NCI-H146 treated with DMSO at 0.1 percent for 48 hours (cell line): ENCODE results near the gene LDLRAD4.

ENCODE experiments used
- DNase-seq: peaks from one replicate; lab custom pipeline; 2025; ENCODE audit not compliant: unreplicated experiment; lab: John Stamatoyannopoulos, UW

LDLRAD4 gene

DNA sequence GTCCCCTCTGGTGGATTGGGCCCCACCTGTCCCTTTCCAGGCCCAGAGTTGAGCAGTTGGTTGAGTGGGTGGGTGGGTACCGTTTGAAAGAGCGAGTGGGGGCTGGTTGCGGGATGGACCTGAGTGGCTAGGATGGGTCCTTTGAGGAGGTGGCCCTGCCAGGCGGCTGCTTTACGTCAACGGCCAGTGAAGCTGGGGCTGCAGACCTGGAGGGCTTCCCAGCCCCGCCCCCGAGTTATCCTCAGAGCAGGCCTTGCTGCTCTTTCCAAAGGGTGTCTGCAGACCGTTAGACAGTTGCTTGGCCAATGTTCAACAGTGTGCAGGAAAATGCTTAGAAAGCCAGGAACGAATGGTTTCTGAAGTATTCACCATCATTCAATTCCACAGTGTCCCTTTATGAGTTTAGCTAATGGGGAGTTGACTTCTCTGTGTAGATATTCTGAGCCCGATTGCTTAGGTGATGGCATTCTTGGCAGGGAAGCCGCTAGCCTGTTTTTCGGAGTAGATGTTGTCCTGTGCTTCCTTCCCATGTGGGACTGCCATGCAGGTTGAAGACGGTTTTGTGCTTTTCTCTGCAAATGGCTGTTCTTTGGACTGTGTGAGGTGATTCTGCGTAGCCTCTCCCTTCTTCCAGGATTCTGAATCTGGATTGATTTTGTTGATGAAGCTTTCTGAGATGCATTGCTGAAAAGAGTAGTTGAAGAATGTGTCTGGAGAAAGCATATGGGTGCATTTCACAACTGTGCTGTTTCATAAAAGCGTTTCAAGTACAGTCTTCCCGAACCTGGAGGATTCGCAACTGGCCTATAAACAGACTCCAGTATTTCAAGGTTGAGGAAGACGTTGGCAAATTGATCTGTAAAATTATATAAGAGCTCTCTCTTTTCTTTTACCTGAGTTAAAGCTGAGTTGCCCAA lies 45.8 kb downstream of the LDLRAD4 start:
- no peak for DNase-seq

DNA sequence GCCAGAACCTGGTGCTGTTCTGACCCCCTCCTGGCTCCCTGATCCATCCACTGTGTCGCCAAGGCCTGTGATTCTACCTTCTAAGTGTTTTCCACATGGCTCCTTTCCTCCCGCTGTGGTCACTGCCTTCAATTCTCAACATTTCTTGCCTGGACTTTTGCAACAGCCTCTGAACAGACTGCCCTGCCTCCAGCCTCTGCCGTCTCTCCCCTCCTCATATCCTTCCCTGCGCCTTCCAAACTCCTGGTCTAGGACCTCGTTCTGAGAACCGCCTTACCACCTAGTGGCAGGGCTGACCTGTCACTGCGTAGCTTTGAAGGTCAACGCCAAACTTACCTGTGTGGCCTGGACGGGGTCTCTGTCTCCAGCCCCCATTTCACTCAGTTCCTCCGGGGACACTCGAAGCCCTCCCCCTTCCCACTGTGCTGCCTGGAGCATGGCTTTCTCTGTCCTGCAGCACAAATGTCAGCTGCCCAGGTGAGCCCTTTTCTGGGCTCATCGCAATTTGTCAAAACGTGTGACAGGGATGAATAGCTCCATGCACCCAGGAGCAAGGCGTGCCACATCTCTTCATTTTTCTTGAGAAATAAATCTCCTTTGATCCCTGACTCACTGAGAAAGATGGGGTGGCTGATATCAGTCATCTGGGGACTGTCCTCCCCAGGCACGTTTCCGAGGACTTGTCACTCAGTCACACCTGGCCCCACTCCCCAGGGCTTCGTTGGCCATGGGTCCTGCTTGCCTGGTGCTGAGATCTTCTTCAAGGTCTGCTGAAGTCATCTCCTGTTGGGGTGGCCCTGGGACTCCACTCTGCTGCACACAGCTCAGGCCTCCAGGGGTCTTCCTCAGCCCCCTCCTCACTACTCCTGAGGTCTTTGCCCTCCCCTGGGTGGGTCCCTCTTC lies 46.7 kb downstream of the LDLRAD4 start:
- no peak for DNase-seq

DNA sequence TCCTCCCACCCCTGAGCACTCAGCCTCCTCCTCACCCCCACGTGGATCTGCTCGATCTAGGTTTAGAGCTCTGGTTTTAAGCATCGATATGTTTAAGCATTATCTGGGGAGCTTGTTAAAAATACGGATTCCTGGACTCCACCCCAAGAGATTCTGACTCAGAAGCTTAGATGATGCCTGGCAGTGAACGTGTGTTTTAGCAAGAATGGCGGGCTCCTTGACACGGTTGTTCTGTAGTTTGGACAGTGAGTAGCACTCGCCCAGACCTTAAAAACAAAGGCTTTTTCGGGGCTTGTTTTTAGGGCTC lies 47.3 kb downstream of the LDLRAD4 start:
- DNase-seq = no peak

DNA sequence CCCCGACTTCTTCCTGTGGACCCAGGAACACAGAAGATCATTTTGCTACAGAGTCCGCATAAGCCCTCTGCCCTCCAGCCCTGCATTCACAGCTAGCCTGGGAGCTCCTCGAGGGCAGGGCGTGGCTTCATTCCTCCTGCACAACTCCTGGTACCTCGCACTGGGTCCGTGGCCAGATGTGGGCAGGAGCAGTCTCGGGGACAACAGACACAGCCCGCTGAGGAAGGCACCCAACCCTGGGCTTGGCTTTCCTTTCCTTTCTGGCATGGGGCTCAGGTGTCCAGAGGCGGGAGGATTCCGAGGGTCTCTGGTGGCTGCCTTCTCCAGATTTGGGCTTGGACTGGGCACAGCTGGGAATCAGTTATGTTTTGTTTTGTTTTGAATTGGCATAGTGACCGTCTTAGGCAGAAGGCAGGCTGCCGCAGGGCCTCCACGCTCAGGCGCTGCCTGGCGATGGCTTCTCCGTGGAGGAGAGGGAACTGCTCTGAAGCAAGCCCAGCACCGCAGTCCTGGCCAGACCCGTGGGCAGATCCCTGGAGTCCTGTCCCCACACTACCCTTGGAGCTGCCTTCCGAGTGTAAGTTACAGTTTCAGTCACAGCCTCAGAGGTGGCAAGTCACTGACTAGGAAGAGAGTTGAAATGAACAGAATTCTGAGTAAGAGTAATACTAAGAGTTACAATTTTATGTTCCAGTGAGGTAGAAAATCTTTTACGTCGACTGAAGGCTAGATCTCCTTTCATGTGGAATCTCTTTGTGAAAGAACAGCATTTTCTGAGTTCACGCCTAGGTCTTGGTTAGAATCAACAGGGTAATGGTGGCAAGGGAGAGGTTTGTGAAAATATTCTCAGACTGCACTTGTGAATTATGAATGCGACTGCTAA lies 47.9 kb downstream of the LDLRAD4 start:
- DNase-seq = no peak

DNA sequence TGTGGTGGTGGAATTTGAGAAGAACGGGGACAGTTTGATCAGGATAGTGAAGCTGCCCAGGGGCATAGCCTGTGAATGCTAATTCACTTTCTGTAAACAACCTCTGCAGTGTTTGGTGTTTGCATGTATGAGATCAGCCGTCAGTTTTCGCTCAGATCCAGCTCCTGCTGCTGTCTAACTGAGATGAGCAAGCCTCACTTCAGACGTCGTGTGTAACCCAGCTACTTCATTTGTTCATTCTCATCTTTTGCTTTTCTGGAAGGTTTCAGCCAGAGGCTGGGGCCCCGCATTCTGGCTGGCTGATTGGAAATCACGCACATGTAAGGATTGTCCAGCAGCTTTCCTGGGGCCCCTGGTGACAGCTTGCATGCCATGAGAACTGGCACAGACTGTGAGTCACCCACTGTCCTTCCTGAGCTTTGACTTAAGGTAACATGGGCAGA lies 48.9 kb downstream of the LDLRAD4 start:
- DNase-seq = no peak

DNA sequence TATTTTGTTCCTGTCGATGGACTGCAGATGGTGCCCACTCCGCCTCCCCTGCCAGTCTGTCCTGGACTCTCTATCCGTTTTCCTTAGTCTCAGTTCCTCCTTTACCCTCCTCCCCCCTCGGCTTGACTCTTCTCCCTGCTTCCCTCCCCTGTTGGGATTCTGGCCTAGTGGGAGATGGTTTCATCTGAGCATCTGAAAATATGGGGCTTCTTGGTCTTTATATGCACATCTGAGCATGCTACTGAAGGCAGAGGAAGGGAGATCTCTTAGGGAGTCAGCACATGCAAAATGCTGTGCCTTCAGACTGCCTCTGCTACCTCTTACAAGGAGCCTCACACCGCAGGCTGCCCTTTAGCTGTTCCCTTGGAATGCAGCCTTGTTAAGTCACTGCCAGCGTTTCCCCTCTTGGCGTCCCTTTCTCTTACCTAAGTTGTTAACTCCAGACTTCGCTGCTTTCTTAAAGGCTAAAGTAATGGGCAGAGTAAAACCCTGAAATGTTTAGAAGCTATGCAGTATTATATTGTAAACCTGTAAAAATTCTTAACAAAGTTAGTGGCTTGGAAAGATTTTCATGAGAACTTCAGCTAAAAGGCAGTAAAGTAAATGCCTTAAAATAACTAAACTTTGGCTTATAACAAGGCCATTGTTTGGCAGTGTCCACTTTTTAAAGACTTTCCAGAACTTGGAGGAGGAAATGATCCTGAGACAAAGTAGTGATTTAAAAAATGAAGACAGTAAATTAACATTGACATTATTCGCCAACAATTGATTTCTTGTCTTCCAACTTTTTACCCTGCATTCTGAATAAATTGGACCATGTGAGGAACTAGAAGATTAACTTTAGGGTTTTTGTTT lies 49.8 kb downstream of the LDLRAD4 start:
- no peak for DNase-seq

DNA sequence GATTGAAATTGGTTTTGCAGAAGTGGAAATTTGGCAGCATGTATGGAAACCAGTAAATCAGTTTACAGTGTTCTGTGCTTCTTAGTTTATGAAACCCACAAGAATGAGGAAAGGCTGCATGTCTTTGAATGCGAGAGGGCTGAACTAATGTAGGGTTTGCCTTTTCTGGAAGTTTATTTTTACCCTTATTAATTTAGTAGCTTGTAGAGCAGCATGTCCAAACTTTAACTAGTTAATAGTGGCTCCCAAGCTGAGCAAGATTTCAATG lies 50.4 kb downstream of the LDLRAD4 start:
- no peak for DNase-seq

DNA sequence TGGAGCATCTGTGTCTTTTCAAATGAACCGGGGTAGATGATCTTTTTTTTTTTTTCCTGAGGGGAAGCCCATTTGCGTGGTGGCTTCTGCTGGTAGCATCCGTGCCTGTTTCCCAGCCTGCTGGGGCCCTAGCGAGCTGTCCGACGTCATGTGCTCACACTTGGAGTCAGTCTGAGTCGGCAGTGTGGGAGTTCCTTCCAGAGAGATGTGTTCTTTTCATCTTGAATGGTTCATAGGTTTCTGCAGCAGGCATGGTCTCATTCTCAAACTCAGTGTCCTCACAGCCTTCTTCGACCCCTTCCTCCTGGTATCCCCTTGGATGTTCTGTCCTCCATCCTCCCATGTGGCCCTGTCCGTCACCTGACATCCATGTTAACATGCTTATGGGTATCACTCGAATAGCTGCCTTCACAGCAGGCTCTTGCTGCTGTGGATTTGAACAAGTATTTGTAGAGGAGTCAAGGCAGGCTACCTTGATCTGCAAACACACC lies 51.0 kb downstream of the LDLRAD4 start:
- DNase-seq = no peak

DNA sequence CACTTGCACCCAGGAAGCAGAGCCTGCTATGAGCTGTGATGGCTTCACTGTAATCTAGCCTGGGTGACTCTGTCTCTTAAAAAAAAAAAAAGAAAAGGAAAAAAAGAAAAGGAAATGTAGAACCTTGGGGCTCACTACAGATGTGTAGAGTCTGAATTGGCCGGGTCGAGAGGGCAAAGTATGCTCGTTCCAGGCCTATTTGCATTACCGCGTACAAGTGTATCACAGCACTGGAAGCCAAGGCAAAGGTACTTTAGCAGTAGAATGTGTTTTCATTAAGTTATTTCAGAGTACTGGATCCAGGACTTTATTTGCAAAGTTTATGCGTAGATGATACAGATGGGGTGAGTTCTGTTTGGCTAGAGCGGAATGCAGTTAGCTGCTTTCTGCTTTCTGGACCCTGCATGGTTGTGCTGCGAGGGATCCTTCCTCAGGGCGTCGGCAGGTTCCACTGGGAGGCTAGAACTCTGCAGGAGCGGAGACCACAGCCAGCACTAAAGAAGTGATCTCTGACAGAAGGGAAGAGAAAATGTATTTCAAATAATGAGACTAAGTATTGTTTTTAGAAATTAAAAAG lies 51.8 kb downstream of the LDLRAD4 start:
- no peak for DNase-seq

DNA sequence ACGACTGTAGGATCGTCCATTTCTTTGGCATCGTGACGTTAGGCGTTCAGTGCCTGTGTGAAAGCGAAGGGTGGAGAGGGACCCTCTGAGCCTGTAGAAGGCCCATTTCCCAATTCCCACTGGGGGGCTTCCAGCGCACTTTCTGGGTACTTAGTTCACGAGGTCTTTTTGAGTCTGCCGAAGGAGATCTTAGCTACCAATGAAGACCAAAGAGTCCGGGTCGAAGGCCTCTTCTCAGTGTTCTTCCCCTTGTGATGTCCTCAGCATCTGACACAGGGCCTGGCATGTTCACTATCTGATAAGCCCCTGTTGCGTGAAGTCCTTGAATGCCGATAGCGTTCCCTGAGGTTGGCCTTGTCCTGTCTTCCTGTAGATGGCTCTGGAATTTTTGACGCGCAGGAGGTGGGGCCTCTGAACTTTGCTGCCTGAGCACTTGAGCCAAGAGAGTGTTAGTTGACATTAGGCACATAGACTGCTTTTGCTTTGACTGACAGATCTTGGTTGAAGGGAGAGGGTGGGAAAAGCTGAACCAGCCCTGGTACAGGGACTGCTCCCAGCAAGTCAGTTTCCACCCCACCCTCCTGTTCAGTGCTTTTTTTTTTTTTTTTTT lies 52.8 kb downstream of the LDLRAD4 start:
- DNase-seq = no peak

DNA sequence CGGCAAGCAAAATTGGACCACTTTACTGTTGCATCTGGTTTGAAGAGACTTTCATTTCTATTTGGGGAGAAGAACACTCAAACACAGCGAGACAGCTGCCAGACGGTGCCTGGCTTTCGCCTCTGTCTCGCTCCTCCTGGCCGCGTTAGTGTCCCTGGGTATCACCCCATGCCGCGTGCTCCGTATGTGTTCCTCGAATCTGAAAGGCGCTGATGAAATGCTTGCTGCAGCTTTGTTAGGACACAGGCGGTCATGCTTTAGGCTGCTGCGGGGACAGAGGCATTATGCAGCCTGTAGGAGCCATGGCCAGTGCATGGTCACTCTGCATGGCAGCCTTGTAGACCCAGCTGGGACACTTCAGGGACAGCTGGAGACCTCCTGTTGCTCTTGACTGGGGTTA lies 53.9 kb downstream of the LDLRAD4 start:
- no peak for DNase-seq

DNA sequence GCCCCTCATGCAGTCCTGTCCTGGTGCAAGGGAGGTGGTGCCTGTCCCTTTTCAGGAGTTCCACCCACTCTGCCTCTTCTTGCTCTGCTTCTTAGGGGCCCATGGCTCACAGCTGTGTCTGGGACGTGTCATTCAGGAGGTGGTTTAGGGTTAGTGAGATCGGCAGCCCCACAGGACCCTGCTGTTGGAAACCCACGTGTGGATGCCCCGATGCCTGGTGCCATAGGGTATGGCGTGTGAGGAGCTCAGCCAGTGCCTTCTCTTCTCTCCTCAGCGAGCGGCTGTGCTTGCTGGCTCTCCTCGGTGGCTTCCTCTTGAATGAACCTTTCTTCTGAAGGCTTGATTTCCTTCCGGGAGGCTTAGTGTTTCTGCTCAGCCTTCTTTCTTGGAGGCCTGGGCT lies 55.2 kb downstream of the LDLRAD4 start:
- DNase-seq = no peak

DNA sequence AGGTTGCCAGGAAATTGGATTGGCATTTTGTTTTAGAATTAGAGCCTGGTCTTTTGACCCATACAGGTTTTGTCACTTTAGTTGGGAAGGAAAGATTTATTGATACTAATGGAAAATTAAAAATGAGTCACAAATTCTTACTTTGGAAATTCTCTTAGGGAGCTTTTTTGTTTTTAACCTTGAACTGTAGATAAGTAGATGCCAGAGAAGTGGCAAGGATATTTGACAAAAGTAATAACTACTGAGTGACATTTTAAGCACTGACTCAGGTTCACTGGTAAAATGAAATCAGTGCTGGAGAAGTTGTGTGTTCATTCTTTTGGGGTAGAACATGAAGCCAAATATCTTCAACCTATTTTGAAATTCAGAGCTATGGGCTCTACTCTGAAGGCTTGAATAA lies 56.5 kb downstream of the LDLRAD4 start:
- DNase-seq = no peak

DNA sequence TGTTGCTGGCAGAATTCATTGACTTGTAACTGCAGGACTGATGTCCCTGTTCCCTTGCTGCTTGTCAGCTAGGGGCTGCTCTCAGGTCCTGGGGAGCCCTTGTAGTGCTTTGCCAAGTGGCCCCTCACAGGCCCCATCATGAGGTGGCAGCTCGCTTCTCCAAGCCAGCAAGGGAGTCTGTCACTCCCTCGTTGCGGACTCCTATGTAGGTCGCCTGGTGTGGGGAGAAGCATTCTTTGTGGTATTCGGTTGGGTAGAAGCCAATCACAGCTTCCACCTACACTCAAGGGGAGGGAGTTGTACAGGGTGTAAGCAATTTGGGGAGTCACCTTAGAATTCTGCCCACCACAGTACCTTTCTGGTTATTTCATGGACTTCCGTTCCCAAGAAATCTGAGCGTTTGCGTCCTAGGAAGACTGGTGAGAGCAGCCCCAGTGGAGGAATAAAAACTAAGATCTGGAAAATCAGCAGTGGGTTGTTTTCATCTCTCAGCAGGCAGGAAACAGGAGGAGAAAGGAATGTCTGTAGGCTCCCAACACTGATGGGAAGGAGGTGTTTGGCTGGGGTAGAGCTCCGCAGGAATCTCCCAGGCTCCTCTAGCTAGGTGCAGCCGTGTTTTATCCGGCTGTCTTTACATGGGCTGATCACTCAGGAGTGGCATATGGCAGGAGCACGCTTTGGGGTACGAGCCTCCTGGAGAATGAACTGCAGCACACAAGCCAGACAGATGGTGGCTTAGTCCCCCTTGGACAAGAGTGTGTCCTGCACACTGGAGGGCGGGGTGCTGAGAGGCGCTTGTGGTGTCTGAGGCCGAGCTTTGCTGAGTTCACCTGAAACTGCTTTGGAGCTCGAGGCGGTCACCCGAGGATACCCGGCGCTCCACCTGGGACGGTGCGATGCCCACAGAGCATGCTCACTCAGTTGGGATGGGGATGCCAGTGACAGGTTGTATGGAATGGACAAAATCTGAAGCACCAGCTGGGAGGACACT lies 58.3 kb downstream of the LDLRAD4 start:
- DNase-seq = no peak

DNA sequence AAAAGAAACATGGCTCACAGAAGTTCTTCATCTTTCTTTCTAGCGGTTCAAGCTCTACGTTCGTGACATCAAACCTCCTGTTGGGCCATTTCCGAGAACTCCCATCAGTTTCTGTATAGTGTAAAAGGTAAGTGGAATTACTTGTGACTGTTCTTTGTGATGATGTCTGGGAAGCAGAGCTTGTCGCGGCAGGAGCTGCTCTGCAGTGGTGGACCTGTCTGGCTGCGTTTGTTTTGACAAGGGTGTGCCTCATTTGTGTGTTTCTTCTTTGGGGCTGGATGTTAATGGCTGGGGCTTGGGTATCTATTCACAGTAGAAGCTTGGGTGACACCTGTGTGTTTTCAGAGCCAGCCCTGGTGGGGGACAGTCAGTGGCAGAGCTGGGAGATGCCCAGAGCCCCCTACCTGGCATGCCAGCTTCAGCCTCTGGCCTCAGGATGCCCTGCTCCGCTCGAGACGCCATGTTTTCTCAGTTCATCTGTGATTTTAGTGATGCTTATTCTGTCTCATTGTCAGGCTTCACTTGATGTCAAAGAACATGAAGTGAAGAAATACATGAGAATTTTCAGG lies 59.6 kb downstream of the LDLRAD4 start:
- no peak for DNase-seq

DNA sequence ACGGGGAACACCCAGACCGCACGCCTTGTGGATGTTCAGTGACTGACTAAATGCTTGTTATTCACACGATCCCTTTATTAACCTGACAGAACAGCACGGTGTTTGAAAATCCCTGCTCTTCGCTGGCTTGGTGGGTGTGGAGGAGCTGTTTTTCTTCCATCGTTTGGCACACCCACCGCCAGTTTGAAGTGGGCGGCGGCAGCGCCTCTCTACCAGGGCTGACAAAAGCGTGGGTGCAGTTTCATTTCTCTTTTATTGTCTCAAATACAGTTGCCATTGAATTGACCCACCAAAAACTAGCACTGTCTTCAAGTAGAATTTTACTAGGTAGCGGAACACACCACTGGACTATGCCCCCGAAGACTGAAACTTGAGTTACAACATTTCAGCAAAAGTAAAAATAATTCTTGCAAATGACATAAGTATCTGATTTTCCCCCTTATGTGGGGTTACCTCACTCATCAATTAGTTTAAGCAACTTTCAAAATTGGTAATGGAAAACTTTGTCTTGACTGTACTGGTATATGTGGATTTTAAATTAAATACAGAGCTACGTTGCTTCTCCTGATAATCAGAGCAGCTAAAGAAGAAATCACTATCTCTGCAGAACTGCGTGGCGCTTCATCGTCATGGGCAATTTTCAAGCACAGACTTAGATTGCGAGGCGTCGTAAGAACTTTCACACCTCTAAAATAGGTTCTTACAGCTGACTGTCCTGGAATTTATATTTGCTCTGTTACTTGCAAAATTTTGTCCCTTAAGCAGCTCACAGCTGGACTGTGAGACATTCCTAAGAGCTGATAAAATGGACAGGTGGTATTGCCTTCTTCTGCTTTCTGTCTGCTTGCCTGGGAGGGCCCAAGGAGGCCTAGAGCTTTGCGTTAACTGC lies 60.9 kb downstream of the LDLRAD4 start:
- DNase-seq = no peak
